ENCODE measurements around the gene PGAM5.

The PGAM5 gene

GRCh38 chr12:132736378-132736777 is 25.7 kb downstream of the PGAM5 start:
- no peak overlapping the region for H3K27ac ChIP-seq (ENCODE audit: low read length)
- H3K4me3 ChIP-seq (ENCODE audit: low read depth in 1 of 2, low read length in 2 of 2), result no peak overlapping the region
- H3K79me2 ChIP-seq (ENCODE audit: insufficient read depth, low read length), result peaks cover 14% of the 10 kb centered on the region; the same call in 1 of the 2 replicates
- no peak for TF ChIP-seq CTCF (IDR thresholded peaks at IDR 0.05; ENCODE audit: borderline replicate concordance, extremely low read depth, low read length, poor library complexity, severe bottlenecking)
- TF ChIP-seq EZH2 (IDR thresholded peaks at IDR 0.05; ENCODE audit: borderline replicate concordance, low read depth, low read length, severe bottlenecking), result no peak
- ATAC-seq (ENCODE audit: insufficient read depth, low read depth), result no peak
- H3K4me1 ChIP-seq (ENCODE audit: insufficient read depth, low read length), result no peaks in the 10 kb centered on the region
- peaks cover 39% of the 10 kb centered on the region; the same call in 1 of the 2 replicates for H4K20me1 ChIP-seq (ENCODE audit: insufficient read depth, low read length)
- peaks cover 95% of the 10 kb centered on the region for H3K36me3 ChIP-seq (ENCODE audit: insufficient read depth, low read length)
- no peaks in the 10 kb centered on the region for H3K9me3 ChIP-seq (ENCODE audit: insufficient read depth, low read length, severe bottlenecking)
- H3K9ac ChIP-seq (ENCODE audit: low read depth, low read length), result no peak overlapping the region
- DNase-seq, result no peak
- no peak overlapping the region for H3K4me2 ChIP-seq (ENCODE audit: insufficient read depth, low read length)
- no peak overlapping the region for H2AFZ ChIP-seq (ENCODE audit: low read depth, low read length)
- H3K27me3 ChIP-seq (ENCODE audit: insufficient read depth, low read length, poor library complexity), result no peaks in the 10 kb centered on the region

- Histone ChIP-seq H4K20me1 (ENCODE audit: insufficient read depth, low read length) (peaks cover 39% of the 10 kb centered on the region; the same call in 1 of the 2 replicates), H3K27ac (ENCODE audit: low read length) (no peak overlapping the region), H3K4me1 (ENCODE audit: insufficient read depth, low read length) (no peaks in the 10 kb centered on the region), H3K27me3 (ENCODE audit: insufficient read depth, low read length, poor library complexity) (no peaks in the 10 kb centered on the region), H3K79me2 (ENCODE audit: insufficient read depth, low read length) (peaks cover 14% of the 10 kb centered on the region; the same call in 1 of the 2 replicates), H3K9me3 (ENCODE audit: insufficient read depth, low read length, severe bottlenecking) (no peaks in the 10 kb centered on the region), H2AFZ (ENCODE audit: low read depth, low read length) (no peak overlapping the region), H3K4me2 (ENCODE audit: insufficient read depth, low read length) (no peak overlapping the region), H3K9ac (ENCODE audit: low read depth, low read length) (no peak overlapping the region), H3K4me3 (ENCODE audit: low read depth in 1 of 2, low read length in 2 of 2) (no peak overlapping the region), H3K36me3 (ENCODE audit: insufficient read depth, low read length) (peaks cover 95% of the 10 kb centered on the region)
- DNase-seq, result no peak
- peak; percentile 32; the same call in 1 of the 3 replicates for ATAC-seq (ENCODE audit: insufficient read depth, low read depth)
- TF ChIP-seq EZH2 (IDR thresholded peaks at IDR 0.05; ENCODE audit: borderline replicate concordance, low read depth, low read length, severe bottlenecking) (no peak), CTCF (IDR thresholded peaks at IDR 0.05; ENCODE audit: borderline replicate concordance, extremely low read depth, low read length, poor library complexity, severe bottlenecking) (no peak)
These were observed 26.3 kb downstream of the PGAM5 start for GRCh38 chr12:132736913-132737312.

- no peak overlapping the region for H3K27ac ChIP-seq (ENCODE audit: low read length)
- DNase-seq (no peak), ATAC-seq (ENCODE audit: insufficient read depth, low read depth) (no peak)
- H4K20me1 ChIP-seq (ENCODE audit: insufficient read depth, low read length), result peaks cover 56% of the 10 kb centered on the region; the same call in 1 of the 2 replicates
- no peak overlapping the region for H2AFZ ChIP-seq (ENCODE audit: low read depth, low read length)
- peaks cover 38% of the 10 kb centered on the region for H3K79me2 ChIP-seq (ENCODE audit: insufficient read depth, low read length)
- TF ChIP-seq CTCF (IDR thresholded peaks at IDR 0.05; ENCODE audit: borderline replicate concordance, extremely low read depth, low read length, poor library complexity, severe bottlenecking) (no peak), EZH2 (IDR thresholded peaks at IDR 0.05; ENCODE audit: borderline replicate concordance, low read depth, low read length, severe bottlenecking) (no peak)
- no peak overlapping the region for H3K9ac ChIP-seq (ENCODE audit: low read depth, low read length)
- H3K4me2 ChIP-seq (ENCODE audit: insufficient read depth, low read length), result no peak overlapping the region
- no peaks in the 10 kb centered on the region for H3K27me3 ChIP-seq (ENCODE audit: insufficient read depth, low read length, poor library complexity)
- no peaks in the 10 kb centered on the region for H3K9me3 ChIP-seq (ENCODE audit: insufficient read depth, low read length, severe bottlenecking)
- H3K36me3 ChIP-seq (ENCODE audit: insufficient read depth, low read length), result peaks cover 93% of the 10 kb centered on the region
- no peak overlapping the region for H3K4me3 ChIP-seq (ENCODE audit: low read depth in 1 of 2, low read length in 2 of 2)
- no peaks in the 10 kb centered on the region for H3K4me1 ChIP-seq (ENCODE audit: insufficient read depth, low read length)
These were observed 29.1 kb downstream of the PGAM5 start for GRCh38 chr12:132739600-132740312.
